ENCODE data around the gene ELK4. TPM values are rescaled to one million over a fixed set of nuclear protein-coding genes. Genes with fewer than 3 reads are reported as not detected.

ELK4 gene
- total RNA-seq, 4 donors from 2014 or later, result 18.0 to 33.9 (median 28.4) TPM

GRCh38 chr1:205630651-205631009 lies 1.2 kb downstream of the ELK4 start:
- intact Hi-C loops (cut with DNase I), result loop anchor here (5.0 kb wide), 1 partner anchor 38 kb away; no protein-coding TSS in a partner anchor
- WGBS, 2 donors, result 10 to 13% methylated on average over 3 of the region's 3 CpGs

DNA sequence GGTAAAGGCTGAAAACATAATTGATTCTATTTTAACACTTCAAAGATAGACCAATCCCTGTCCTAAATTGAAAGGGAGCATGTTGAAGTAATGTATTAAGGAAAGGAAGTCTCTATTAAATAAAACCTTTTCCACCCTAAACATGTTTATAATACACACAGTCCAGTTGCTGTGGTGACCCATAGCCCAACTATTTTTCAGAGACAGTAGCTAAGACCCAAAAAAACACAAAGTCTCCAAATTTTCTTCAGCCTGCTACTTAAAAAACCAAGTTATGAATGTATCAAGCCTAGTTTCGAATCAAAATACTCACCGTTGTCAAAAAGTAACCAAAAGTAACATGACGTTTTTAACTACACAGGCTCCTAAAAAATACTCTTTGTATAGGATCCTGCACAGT lies 1.6 kb downstream of the ELK4 start:
- no peaks in the 10 kb centered on the region for H3K27me3 ChIP-seq
- DNase-seq, result no peak
- no peaks in the 10 kb centered on the region for H3K9me3 ChIP-seq
- intact Hi-C loops (cut with DNase I), result loop anchor here (5.0 kb wide), 1 partner anchor 38 kb away; no protein-coding TSS in a partner anchor
- H3K4me1 ChIP-seq, result peaks cover 19 to 20% of the 10 kb centered on the region in 2 donors
- no peaks in the 10 kb centered on the region for H3K36me3 ChIP-seq
- WGBS, 2 donors, result 6 to 7% methylated on average over 3 of the region's 3 CpGs
- TF ChIP-seq CTCF (IDR thresholded peaks at IDR 0.05), result no peak
- no peak overlapping the region for H3K4me3 ChIP-seq (replicated peaks in 1 of 3)
- H3K27ac ChIP-seq, result peak overlapping the region in 1 of 3 donors; percentile 61

More at GRCh38 chr1:205630651-205631009, 1.2 kb downstream of the ELK4 start:
- no peaks in the 10 kb centered on the region for H3K9me3 ChIP-seq
- H3K4me3 ChIP-seq (replicated peaks in 1 of 3), result peak overlapping the region in 2 of 3 donors; percentile 42 to 78
- H3K4me1 ChIP-seq, result peaks cover 19 to 20% of the 10 kb centered on the region in 2 donors
- H3K27ac ChIP-seq, result peak overlapping the region; percentile 61 to 94 (median 85)
- no peak for TF ChIP-seq CTCF (IDR thresholded peaks at IDR 0.05)
- no peak for TF ChIP-seq POLR2A (IDR thresholded peaks at IDR 0.05)
- H3K36me3 ChIP-seq, result no peaks in the 10 kb centered on the region
- H3K27me3 ChIP-seq, result no peaks in the 10 kb centered on the region
- DNase-seq, result no peak

- intact Hi-C loops (cut with DNase I), result loop anchor here (5.0 kb wide), 1 partner anchor 37 kb away; no protein-coding TSS in a partner anchor
- Histone ChIP-seq H3K4me3 (replicated peaks in 1 of 3) (no peak overlapping the region), H3K36me3 (no peaks in the 10 kb centered on the region), H3K4me1 (peaks cover 19 to 20% of the 10 kb centered on the region in 2 donors), H3K27me3 (no peaks in the 10 kb centered on the region), H3K27ac (no peak overlapping the region), H3K9me3 (no peaks in the 10 kb centered on the region)
- DNase-seq, result no peak
- 74 to 81% methylated on average over 6 of the region's 6 CpGs for WGBS, 2 donors
- TF ChIP-seq POLR2A (IDR thresholded peaks at IDR 0.05), result no peak
- no peak for TF ChIP-seq CTCF (IDR thresholded peaks at IDR 0.05)
Measured at GRCh38 chr1:205629751-205630150, 2.1 kb downstream of the ELK4 start.

- Histone ChIP-seq H3K36me3 (no peaks in the 10 kb centered on the region), H3K27me3 (no peaks in the 10 kb centered on the region), H3K9me3 (no peaks in the 10 kb centered on the region), H3K4me3 (replicated peaks in 1 of 3) (no peak overlapping the region), H3K4me1 (peaks cover 16 to 20% of the 10 kb centered on the region in 2 donors), H3K27ac (no peak overlapping the region)
- TF ChIP-seq CTCF (IDR thresholded peaks at IDR 0.05), result no peak
- TF ChIP-seq POLR2A (IDR thresholded peaks at IDR 0.05), result no peak
- 88 to 94% methylated on average over 8 of the region's 8 CpGs for WGBS, 2 donors
- no peak for DNase-seq
- intact Hi-C loops (cut with DNase I), result no loop called here
Measured at GRCh38 chr1:205627956-205628355, 3.9 kb downstream of the ELK4 start.

- no peak overlapping the region for H3K4me3 ChIP-seq (replicated peaks in 1 of 3)
- H3K27ac ChIP-seq, result no peak overlapping the region
- no peaks in the 10 kb centered on the region for H3K36me3 ChIP-seq
- H3K27me3 ChIP-seq, result no peaks in the 10 kb centered on the region
- 93 to 94% methylated on average over 3 of the region's 3 CpGs for WGBS, 2 donors
- H3K9me3 ChIP-seq, result no peaks in the 10 kb centered on the region
- peaks cover 11 to 14% of the 10 kb centered on the region in 2 donors for H3K4me1 ChIP-seq
- DNase-seq, result no peak
- intact Hi-C loops (cut with DNase I), result no loop called here
- TF ChIP-seq CTCF (IDR thresholded peaks at IDR 0.05) (no peak), POLR2A (IDR thresholded peaks at IDR 0.05) (no peak)
Measured at GRCh38 chr1:205626216-205626615, 5.6 kb downstream of the ELK4 start.

All from thyroid gland (tissue), 4 donors.